ENCODE data around the gene TCF7L1.

TCF7L1 gene

GRCh38 chr2:85354286-85355072 is 221.3 kb downstream of the TCF7L1 start, which contains the start of the genes ELMOD3 and RETSAT:
Gene ELMOD3, plus strand, starts transcription at chr2:85354769. Its CDS starts 2,430 bp downstream, at chr2:85357199.
Gene RETSAT, minus strand, starts transcription at chr2:85354528. Its CDS starts 21 bp downstream, at chr2:85354507.
- peak; percentile 95 for DNase-seq (ENCODE audit: low read depth, low spot score)

GRCh38 chr2:85355073-85355410 is 221.8 kb downstream of the TCF7L1 start:
- DNase-seq (ENCODE audit: low read depth, low spot score) = no peak

GRCh38 chr2:85355521-85355920 is 222.3 kb downstream of the TCF7L1 start:
- no peak for DNase-seq (ENCODE audit: low read depth, low spot score)

- DNase-seq (ENCODE audit: low read depth, low spot score) = no peak
Observed at GRCh38 chr2:85356186-85356585, 223.0 kb downstream of the TCF7L1 start.

- no peak for DNase-seq (ENCODE audit: low read depth, low spot score)
Observed at GRCh38 chr2:85357736-85358135, 224.5 kb downstream of the TCF7L1 start.
